ENCODE results near the gene LOC101059915. TPM values are rescaled to one million over a fixed set of nuclear protein-coding genes. Genes with fewer than 3 reads are reported as not detected.
"Not testable (repeated sequence)": the region's sequence is repeated elsewhere in the genome, so short reads cannot be mapped to it uniquely, and the experiment has no call there.

Gene LOC101059915

GRCh38 chrX:71716323-71716722 is 49.0 kb downstream of the LOC101059915 start:
- H3K4me1 Mint-ChIP-seq (ENCODE audit: low read depth, unreplicated experiment); BruUV-seq (replicated peaks); H3K27me3 Mint-ChIP-seq (ENCODE audit: unreplicated experiment); CTCF ChIA-PET; intact Hi-C loops (cut with micrococcal nuclease; ENCODE audit: unreplicated experiment); H3K36me3 Mint-ChIP-seq (ENCODE audit: insufficient read depth, unreplicated experiment); H3K4me3 Mint-ChIP-seq (ENCODE audit: low read depth, unreplicated experiment); H3K27ac Mint-ChIP-seq (ENCODE audit: unreplicated experiment); DNase-seq; H3K9me3 Mint-ChIP-seq (ENCODE audit: low read depth, unreplicated experiment): not testable (repeated sequence)

GRCh38 chrX:71718185-71718584 is 50.8 kb downstream of the LOC101059915 start, which contains the start of gene CXorf49:
Gene CXorf49, minus strand, starts transcription at chrX:71718285. Its CDS starts 134 bp downstream, at chrX:71718151.
- BruUV-seq (replicated peaks); H3K27me3 Mint-ChIP-seq (ENCODE audit: unreplicated experiment); H3K4me1 Mint-ChIP-seq (ENCODE audit: low read depth, unreplicated experiment); intact Hi-C loops (cut with micrococcal nuclease; ENCODE audit: unreplicated experiment); DNase-seq; CTCF ChIA-PET; H3K9me3 Mint-ChIP-seq (ENCODE audit: low read depth, unreplicated experiment); H3K36me3 Mint-ChIP-seq (ENCODE audit: insufficient read depth, unreplicated experiment); H3K27ac Mint-ChIP-seq (ENCODE audit: unreplicated experiment); H3K4me3 Mint-ChIP-seq (ENCODE audit: low read depth, unreplicated experiment): not testable (repeated sequence)

GRCh38 chrX:71719195-71719594 is 51.8 kb downstream of the LOC101059915 start:
- H3K27ac Mint-ChIP-seq (ENCODE audit: unreplicated experiment); H3K27me3 Mint-ChIP-seq (ENCODE audit: unreplicated experiment); H3K9me3 Mint-ChIP-seq (ENCODE audit: low read depth, unreplicated experiment); CTCF ChIA-PET; H3K4me3 Mint-ChIP-seq (ENCODE audit: low read depth, unreplicated experiment); DNase-seq; BruUV-seq (replicated peaks); H3K36me3 Mint-ChIP-seq (ENCODE audit: insufficient read depth, unreplicated experiment); H3K4me1 Mint-ChIP-seq (ENCODE audit: low read depth, unreplicated experiment); intact Hi-C loops (cut with micrococcal nuclease; ENCODE audit: unreplicated experiment): not testable (repeated sequence)

- H3K4me3 Mint-ChIP-seq (ENCODE audit: low read depth, unreplicated experiment); CTCF ChIA-PET; DNase-seq; H3K27me3 Mint-ChIP-seq (ENCODE audit: unreplicated experiment); H3K27ac Mint-ChIP-seq (ENCODE audit: unreplicated experiment); H3K4me1 Mint-ChIP-seq (ENCODE audit: low read depth, unreplicated experiment); H3K9me3 Mint-ChIP-seq (ENCODE audit: low read depth, unreplicated experiment); intact Hi-C loops (cut with micrococcal nuclease; ENCODE audit: unreplicated experiment); BruUV-seq (replicated peaks); H3K36me3 Mint-ChIP-seq (ENCODE audit: insufficient read depth, unreplicated experiment): not testable (repeated sequence)
Measured at GRCh38 chrX:71720289-71720886, 53.0 kb downstream of the LOC101059915 start.

Other genes with a start within 250 kb of the LOC101059915 start
- gene OGT, start 134.4 kb upstream of the LOC101059915 start, total RNA-seq (2022): 162 and 191 TPM in 2 replicates
- gene GCNA, start 89.1 kb upstream of the LOC101059915 start, total RNA-seq (2022): 8.1 and 10.2 TPM in 2 replicates
- gene CXCR3, start 49.0 kb upstream of the LOC101059915 start, total RNA-seq (2022): not detected in 2 replicates
- 0.76 and 2.0 TPM in 2 replicates for gene CXorf49, start 50.7 kb downstream of the LOC101059915 start, total RNA-seq (2022)
- gene CXorf49B, start 95.8 kb downstream of the LOC101059915 start, total RNA-seq (2022): 0.76 and 2.0 TPM in 2 replicates
- gene NHSL2, start 243.3 kb downstream of the LOC101059915 start, total RNA-seq (2022): 0.09 and 0.27 TPM in 2 replicates

Measured in Calu3 (cell line).